ELR (cell line): ENCODE measurements around the gene SEC16B.

Source experiments
- DNase-seq: peaks from one replicate; pipeline ENCODE4 v3.0.0-alpha.2; 2015; ENCODE audit warnings: low read depth

The SEC16B gene

GRCh38 chr1:177937931-177938330, 31.9 kb downstream of the SEC16B start:
- DNase-seq: peak; percentile 84

DNA sequence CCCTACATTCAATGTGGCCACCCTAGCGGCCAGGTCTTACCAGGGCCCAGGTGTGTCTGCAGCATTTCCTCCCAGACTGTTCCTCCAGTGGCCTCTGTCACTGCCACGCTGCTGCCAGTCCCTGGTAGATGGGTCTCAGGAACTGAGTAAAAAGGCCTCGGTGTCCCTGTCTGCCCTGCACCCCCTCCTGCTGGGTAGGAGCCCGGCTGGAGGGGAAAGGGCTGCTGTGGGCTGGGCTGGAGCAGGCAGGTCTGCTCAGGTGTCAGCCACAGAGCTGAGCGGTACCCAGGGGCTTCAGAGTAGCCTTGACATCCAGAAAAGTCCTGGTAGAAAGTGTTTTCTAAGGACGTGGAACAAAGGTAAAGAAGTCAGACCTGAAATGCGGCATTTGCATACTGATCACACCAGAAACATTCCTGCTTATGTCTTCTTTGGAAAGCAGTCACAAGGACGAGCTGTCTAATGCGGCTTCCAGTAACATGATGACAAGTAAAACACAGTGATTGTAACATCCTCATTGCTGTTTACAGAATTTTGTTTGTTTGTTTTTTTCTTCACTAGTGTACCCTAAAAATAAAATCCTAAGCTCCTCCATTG, 32.6 kb downstream of the SEC16B start:
- DNase-seq: no peak

GRCh38 chr1:177935638-177936415, 34.0 kb downstream of the SEC16B start:
- no peak for DNase-seq

GRCh38 chr1:177934927-177935326, 34.9 kb downstream of the SEC16B start:
- DNase-seq: no peak

- no peak for DNase-seq
Observed at GRCh38 chr1:177934461-177934860, 35.4 kb downstream of the SEC16B start.

DNA sequence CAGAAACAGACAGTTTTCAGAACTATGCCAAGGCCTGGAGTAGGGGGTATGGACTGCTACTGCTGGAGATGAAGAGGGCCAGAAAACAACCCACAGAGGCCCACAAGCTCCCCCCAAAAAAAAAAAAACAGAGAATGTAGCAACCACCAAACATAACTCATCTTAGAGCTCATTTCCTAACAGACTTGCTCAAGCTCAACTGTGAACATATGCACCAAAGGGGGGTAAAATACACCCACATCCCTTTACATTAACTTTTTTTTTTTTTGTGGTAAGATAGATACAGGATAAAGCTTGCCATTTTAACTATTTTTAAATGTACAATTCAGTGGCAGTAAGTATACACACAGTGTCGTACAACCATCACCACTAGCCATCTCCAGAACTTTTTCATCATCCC, 36.0 kb downstream of the SEC16B start:
- DNase-seq: no peak

DNA sequence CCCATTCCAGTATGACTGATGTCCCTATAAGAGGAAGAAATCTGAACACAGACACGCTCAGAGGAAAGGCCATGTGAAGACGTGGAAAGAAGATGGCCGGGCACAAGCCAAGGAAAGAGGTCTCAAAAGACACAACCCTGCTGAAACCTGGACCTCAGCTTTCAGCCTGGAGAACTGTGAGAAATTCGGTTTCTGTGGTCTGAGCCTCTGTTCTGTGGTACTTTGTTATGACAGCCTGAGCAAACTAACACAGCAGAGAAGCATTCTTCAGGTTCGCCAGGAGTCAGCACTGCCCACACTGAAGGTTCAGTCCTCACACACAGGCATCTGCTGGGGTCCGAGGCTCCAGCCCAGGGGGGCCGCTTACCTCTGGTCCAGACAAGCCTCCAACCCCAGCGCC, 37.7 kb downstream of the SEC16B start:
- no peak for DNase-seq

- no peak for DNase-seq
Observed at GRCh38 chr1:177928952-177929351, 40.9 kb downstream of the SEC16B start.

DNA sequence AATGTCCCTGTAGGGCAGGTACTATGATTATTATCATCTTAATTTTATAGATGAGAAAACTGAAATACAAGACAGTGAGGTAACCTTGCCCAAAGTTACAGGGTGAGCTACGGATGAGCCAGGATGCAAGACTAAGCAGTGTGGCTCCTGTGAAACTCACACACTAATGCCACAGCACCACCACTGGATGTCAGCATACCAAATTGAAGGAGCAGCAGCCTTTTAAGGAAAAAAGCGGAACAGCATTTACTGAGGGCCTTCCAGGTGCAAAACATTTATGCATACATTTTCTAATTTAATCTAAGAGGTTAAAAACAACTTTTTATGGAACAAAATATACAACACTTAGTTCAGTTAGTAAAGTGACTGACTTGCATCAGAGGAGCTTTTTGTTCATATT, 41.7 kb downstream of the SEC16B start:
- peak; percentile 65 for DNase-seq

- DNase-seq: peak; percentile 97
Observed at GRCh38 chr1:177927021-177927596, 42.7 kb downstream of the SEC16B start.

- peak; percentile 55 for DNase-seq
Observed at GRCh38 chr1:177926201-177926600, 43.7 kb downstream of the SEC16B start.

GRCh38 chr1:177925006-177925405, 44.9 kb downstream of the SEC16B start:
- DNase-seq: no peak

- DNase-seq: no peak
Observed at GRCh38 chr1:177923441-177923840, 46.4 kb downstream of the SEC16B start.

DNA sequence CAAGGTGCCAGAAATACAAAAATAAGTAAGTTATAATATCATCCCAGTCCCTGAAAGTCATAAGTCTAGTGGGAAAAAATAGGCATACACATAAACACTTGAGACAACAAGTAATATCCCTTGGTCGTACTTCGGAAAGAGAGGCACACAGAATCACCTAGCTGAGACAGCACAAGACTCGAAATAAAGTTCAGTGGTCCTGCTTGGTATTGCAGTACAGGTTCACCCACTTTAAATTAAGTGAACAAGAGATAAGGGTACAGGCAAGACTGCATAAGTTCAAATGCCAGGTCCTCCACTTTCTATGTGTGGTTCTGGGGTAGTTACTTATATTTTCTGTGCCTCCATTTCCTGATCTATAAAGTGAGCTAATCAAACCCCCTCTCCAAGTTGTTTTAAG, 47.6 kb downstream of the SEC16B start:
- no peak for DNase-seq

DNA sequence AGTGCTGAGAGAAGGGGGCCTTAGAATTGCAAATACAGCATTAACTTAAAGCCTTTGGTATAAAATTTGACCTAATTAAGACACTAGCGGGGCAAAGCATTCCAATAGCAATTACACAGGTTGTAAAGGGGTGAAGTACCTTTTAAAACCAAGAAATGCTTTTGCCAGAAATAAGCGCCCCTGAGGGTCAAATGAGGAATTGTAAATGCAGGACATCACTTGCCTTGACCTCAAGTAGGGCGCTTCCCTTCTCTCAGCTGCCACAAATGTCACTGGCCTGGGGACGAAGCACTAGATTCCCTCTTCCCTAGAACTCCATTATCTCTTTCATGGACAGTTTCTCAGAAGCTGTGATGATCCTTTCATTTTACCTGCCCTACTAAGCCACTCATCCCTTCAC, 48.3 kb downstream of the SEC16B start:
- DNase-seq: no peak

- no peak for DNase-seq
Observed at GRCh38 chr1:177920091-177920490, 49.8 kb downstream of the SEC16B start.

GRCh38 chr1:177915641-177916040, 54.2 kb downstream of the SEC16B start:
- peak; percentile 58 for DNase-seq

DNA sequence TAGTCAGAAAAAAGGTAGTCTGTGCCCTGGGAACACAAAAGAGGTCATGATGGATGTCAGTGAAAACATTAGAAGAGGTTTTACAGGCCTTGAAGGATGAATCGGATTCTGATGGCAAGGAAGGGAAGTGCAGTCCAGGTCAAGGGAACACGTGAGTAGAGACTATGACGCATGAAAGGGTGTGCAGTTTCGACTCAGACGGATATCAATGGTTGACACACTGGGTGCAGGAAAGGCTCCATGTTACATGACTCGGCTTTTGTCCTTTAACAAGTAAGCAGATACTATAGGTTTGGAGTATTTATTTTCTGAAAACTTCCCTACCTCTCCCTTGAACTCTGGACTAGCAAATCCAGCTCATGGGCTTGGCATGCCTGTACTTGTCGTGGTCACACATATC, 55.3 kb downstream of the SEC16B start:
- DNase-seq: peak; percentile 47

DNA sequence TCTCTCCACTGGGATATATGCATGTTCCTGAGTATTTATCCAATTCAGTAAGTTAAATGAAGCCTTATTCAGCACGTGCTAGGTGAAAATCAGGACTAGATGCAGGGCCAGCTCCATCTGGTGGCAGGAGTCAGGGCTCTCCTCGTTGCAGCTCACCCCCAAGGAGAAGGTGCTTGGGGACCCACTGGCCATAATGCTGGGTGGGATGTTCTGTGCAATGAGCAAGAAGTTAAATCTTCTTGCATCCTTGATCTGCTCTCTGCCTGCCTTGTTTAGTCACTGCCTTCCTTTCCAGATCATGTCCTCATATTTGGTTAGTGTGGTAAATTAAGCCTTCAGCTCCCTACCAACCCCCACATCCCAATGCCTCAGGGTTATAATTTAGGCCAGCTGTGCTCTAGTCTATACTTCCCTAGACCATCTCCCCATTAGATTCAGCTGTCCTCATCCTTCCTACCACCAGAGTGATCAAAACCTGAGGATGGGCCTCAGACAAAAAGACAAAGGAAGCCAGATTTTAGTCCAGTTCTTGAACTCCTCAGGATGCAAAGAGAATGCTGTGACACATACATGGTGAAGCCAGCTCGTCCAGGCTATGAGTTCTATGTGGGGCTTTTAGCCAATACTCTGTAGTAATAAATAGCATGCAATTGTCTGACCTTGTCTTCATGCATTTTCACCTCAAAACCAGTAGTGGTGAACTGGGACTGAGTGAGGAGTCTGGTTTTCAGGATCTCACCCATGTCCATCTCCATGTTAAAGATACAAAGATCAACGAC, 55.9 kb downstream of the SEC16B start:
- DNase-seq: peak; percentile 56

DNA sequence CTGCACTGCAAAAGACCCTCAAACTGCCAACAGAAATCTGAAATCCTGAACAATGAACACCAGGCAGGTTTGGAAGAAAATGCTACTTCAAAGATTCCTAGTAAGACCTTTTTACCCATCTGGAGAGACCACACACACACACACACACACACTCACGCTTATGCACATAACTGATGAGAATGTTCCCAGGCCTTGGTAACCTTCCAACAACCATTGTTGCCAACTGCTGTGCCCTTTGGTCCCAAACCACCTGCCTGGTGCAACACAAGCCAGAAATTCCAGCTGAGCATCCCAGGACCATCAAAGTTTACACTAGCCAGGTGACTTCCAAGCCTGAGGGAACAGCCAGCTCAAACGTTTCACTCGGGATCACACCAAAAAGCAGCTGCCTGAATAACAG, 56.9 kb downstream of the SEC16B start:
- no peak for DNase-seq

GRCh38 chr1:177909416-177909815, 60.4 kb downstream of the SEC16B start:
- DNase-seq: no peak

DNA sequence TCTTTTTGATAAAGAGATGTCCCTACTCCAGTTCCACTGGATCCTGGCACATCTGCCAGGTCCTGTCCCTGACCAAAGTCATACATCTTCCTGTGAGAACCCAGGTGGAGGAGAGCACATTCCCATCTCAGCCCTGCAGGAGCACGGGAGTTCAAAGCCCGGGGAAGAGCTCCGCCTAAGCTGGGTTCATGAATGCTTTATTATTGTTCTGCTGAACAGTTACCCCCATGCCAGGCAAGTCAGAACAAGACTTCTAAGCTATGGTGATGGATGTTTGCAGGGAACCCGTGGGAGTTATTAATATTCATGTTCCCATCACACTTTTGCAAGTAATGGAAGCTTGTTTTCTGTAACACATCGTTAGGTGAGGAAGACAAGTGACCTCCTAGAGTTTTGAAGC, 62.9 kb downstream of the SEC16B start:
- no peak for DNase-seq

GRCh38 chr1:177905686-177906085, 64.2 kb downstream of the SEC16B start:
- DNase-seq: no peak
